RWPE2 (cell line): ENCODE data around the gene ANAPC7.
A peak's percentile ranks its signal among the peaks of the same experiment; 100 is the strongest.

Experiments used
- ATAC-seq: fragments of 200-7000 bp; cut with Tn5 transposase; 3 replicates; pipeline ENCODE4 v1.9.1; 2021; ENCODE audit warnings: low read depth
- DNase-seq: peaks from one replicate; pipeline ENCODE4 v3.0.0-alpha.2; 2020; ENCODE audit warnings: low spot score
- H3K27ac ChIP-seq: fragments of 450-650 bp; 2 replicates; pipeline ENCODE4 v1.5.1; 2017; ENCODE audit warnings: mild to moderate bottlenecking; ENCODE audit not compliant: poor library complexity, severe bottlenecking
- H3K27me3 ChIP-seq: fragments of 250-450 bp; sonication (Bioruptor Pico); 2 replicates; pipeline ENCODE4 v1.5.1; 2021; ENCODE audit warnings: mild to moderate bottlenecking, moderate library complexity; ENCODE audit not compliant: insufficient read depth, poor library complexity, severe bottlenecking
- H3K36me3 ChIP-seq: fragments of 250-450 bp; sonication (Bioruptor Pico); 2 replicates; pipeline ENCODE4 v1.5.1; 2020; ENCODE audit warnings: low read depth, mild to moderate bottlenecking, moderate library complexity
- H3K4me1 ChIP-seq: fragments of 250-450 bp; sonication (Bioruptor Pico); 2 replicates; pipeline ENCODE4 v1.5.1; 2021; ENCODE audit warnings: mild to moderate bottlenecking, moderate library complexity; ENCODE audit not compliant: insufficient read depth, poor library complexity, severe bottlenecking
- H3K4me3 ChIP-seq: fragments of 250-450 bp; sonication (Bioruptor Pico); 2 replicates; pipeline ENCODE4 v1.5.1; 2021; ENCODE audit warnings: mild to moderate bottlenecking, moderate library complexity; ENCODE audit not compliant: severe bottlenecking
- H3K9me3 ChIP-seq: fragments of 250-450 bp; sonication (Bioruptor Pico); 2 replicates; pipeline ENCODE4 v1.5.1; 2021; ENCODE audit warnings: mild to moderate bottlenecking, moderate library complexity; ENCODE audit not compliant: severe bottlenecking
- CTCF ChIP-seq: fragments of 450-650 bp; IDR thresholded peaks from one replicate; pipeline ENCODE4 v1.5.1; 2017; ENCODE audit warnings: mild to moderate bottlenecking, moderate library complexity; ENCODE audit not compliant: poor library complexity, severe bottlenecking

ANAPC7 gene

GRCh38 chr12:110403146-110403975 is at the start of gene ANAPC7:
ANAPC7 (minus strand) TSS chr12:110403708; CDS start chr12:110403627, 81 bp downstream.
- Histone ChIP-seq H3K36me3 (peaks cover 18% of the 10 kb centered on the region), H3K4me1 (peaks cover 8% of the 10 kb centered on the region), H3K9me3 (no peaks in the 10 kb centered on the region), H3K4me3 (peak within 1 kb of the TSS; percentile 78), H3K27ac (peak within 1 kb of the TSS; percentile 80), H3K27me3 (no peaks in the 10 kb centered on the region)
- peak; percentile 88 for ATAC-seq
- DNase-seq, result peak; percentile 90
- TF ChIP-seq CTCF, result no peak

- ATAC-seq (no peak), DNase-seq (no peak)
- H3K4me3 ChIP-seq, result no peak overlapping the region
- no peak overlapping the region for H3K27ac ChIP-seq
- no peaks in the 10 kb centered on the region for H3K4me1 ChIP-seq
- H3K9me3 ChIP-seq, result no peaks in the 10 kb centered on the region
- H3K36me3 ChIP-seq, result peaks cover 43% of the 10 kb centered on the region
- H3K27me3 ChIP-seq, result no peaks in the 10 kb centered on the region
- no peak for TF ChIP-seq CTCF
Observed at GRCh38 chr12:110451263-110451662, 47.8 kb upstream of the ANAPC7 start.

- H3K36me3 ChIP-seq, result peaks cover 42% of the 10 kb centered on the region
- ATAC-seq, result peak; percentile 96
Observed at GRCh38 chr12:110449799-110450497, 46.4 kb upstream of the ANAPC7 start, which contains the start of gene ARPC3. ARPC3 (minus strand) TSS chr12:110450337; CDS start chr12:110450260, 77 bp downstream.

GRCh38 chr12:110444455-110444854 is 40.9 kb upstream of the ANAPC7 start:
- H3K27ac ChIP-seq, result no peak overlapping the region
- H3K4me3 ChIP-seq, result no peak overlapping the region
- no peaks in the 10 kb centered on the region for H3K4me1 ChIP-seq
- no peaks in the 10 kb centered on the region for H3K9me3 ChIP-seq
- ATAC-seq (no peak), DNase-seq (no peak)
- TF ChIP-seq CTCF, result no peak
- H3K27me3 ChIP-seq, result no peaks in the 10 kb centered on the region
- peaks cover 73% of the 10 kb centered on the region for H3K36me3 ChIP-seq

More at GRCh38 chr12:110449799-110450497, 46.4 kb upstream of the ANAPC7 start, which contains the start of gene ARPC3:
- peak; percentile 92 for TF ChIP-seq CTCF
- peak; percentile 94 for DNase-seq
- Histone ChIP-seq H3K4me1 (no peaks in the 10 kb centered on the region), H3K9me3 (no peaks in the 10 kb centered on the region), H3K27ac (peak within 1 kb of the TSS; percentile 72), H3K4me3 (peak within 1 kb of the TSS; percentile 49), H3K27me3 (no peaks in the 10 kb centered on the region)
